ENCODE measurements around the gene FLT4. TPM values are rescaled to one million over a fixed set of nuclear protein-coding genes. Genes with fewer than 3 reads are reported as not detected.

The FLT4 gene
- total and polyA plus RNA-seq, 9 of the 15 experiments (the other 6 are each of a cell fraction or from before 2014, with no cell fraction given), result 0.01 to 0.42 (median 0.14) TPM; not detected in 2

DNA sequence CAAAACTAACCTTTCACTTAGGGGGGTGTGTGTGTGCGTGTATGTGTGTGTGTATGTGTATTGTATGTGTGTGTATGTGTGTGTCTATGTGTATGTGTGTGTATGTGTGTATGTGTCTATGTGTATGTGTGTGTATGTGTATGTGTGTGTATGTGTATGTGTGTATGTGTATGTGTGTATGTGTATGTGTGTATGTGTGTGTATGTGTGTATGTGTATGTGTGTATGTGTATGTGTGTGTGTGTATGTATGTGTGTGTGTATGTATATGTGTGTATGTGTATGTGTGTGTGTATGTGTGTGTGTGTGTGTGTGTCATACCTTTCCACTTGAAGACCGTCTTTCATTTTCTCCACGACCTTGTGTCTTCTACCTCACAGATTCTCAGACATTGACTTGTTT lies 20.8 kb upstream of the FLT4 start (continued):
- TF ChIP-seq, protein P1, sequence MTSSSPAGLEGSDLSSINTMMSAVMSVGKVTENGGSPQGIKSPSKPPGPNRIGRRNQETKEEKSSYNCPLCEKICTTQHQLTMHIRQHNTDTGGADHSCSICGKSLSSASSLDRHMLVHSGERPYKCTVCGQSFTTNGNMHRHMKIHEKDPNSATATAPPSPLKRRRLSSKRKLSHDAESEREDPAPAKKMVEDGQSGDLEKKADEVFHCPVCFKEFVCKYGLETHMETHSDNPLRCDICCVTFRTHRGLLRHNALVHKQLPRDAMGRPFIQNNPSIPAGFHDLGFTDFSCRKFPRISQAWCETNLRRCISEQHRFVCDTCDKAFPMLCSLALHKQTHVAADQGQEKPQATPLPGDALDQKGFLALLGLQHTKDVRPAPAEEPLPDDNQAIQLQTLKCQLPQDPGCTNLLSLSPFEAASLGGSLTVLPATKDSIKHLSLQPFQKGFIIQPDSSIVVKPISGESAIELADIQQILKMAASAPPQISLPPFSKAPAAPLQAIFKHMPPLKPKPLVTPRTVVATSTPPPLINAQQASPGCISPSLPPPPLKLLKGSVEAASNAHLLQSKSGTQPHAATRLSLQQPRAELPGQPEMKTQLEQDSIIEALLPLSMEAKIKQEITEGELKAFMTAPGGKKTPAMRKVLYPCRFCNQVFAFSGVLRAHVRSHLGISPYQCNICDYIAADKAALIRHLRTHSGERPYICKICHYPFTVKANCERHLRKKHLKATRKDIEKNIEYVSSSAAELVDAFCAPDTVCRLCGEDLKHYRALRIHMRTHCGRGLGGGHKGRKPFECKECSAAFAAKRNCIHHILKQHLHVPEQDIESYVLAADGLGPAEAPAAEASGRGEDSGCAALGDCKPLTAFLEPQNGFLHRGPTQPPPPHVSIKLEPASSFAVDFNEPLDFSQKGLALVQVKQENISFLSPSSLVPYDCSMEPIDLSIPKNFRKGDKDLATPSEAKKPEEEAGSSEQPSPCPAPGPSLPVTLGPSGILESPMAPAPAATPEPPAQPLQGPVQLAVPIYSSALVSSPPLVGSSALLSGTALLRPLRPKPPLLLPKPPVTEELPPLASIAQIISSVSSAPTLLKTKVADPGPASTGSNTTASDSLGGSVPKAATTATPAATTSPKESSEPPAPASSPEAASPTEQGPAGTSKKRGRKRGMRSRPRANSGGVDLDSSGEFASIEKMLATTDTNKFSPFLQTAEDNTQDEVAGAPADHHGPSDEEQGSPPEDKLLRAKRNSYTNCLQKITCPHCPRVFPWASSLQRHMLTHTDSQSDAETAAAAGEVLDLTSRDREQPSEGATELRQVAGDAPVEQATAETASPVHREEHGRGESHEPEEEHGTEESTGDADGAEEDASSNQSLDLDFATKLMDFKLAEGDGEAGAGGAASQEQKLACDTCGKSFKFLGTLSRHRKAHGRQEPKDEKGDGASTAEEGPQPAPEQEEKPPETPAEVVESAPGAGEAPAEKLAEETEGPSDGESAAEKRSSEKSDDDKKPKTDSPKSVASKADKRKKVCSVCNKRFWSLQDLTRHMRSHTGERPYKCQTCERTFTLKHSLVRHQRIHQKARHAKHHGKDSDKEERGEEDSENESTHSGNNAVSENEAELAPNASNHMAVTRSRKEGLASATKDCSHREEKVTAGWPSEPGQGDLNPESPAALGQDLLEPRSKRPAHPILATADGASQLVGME (CRISPR knock-in tag; IDR thresholded peaks at IDR 0.05), result no peak
- TF ChIP-seq SIN3B (IDR thresholded peaks at IDR 0.05; ENCODE audit: low read depth) (no peak), CSDE1 (IDR thresholded peaks at IDR 0.05) (0 out of 4 replicates have a peak, but pooled peaks of 1 of the 2 experiments have one; percentile 29), ZNF3 (CRISPR knock-in tag; IDR thresholded peaks at IDR 0.05) (no peak), CBX1 (IDR thresholded peaks at IDR 0.05; ENCODE audit: low read depth) (no peak), ZNF408 (CRISPR knock-in tag; IDR thresholded peaks at IDR 0.05; ENCODE audit: low read depth) (no peak), ELF1 (tag; IDR thresholded peaks at IDR 0.05) (no peak), TEAD4 (IDR thresholded peaks at IDR 0.05; ENCODE audit: low read length) (no peak), TEAD4 (CRISPR knock-in tag; IDR thresholded peaks at IDR 0.05; ENCODE audit: borderline replicate concordance) (no peak), NFATC3 (IDR thresholded peaks at IDR 0.05) (no peak), ZBTB8A (IDR thresholded peaks at IDR 0.05; ENCODE audit: partially characterized antibody) (no peak), CREM (IDR thresholded peaks at IDR 0.05; ENCODE audit: low read depth) (no peak)
- TF ChIP-seq, protein P2, sequence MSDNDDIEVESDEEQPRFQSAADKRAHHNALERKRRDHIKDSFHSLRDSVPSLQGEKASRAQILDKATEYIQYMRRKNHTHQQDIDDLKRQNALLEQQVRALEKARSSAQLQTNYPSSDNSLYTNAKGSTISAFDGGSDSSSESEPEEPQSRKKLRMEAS (CRISPR knock-in tag; IDR thresholded peaks at IDR 0.05), result peak; percentile 1; the same call in 1 of the 2 replicates
- TF ChIP-seq, protein P3, sequence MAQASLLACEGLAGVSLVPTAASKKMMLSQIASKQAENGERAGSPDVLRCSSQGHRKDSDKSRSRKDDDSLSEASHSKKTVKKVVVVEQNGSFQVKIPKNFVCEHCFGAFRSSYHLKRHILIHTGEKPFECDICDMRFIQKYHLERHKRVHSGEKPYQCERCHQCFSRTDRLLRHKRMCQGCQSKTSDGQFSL (CRISPR knock-in tag; IDR thresholded peaks at IDR 0.05), result no peak
- TF ChIP-seq, protein P3 (tag; IDR thresholded peaks at IDR 0.05), result no peak
- TF ChIP-seq, protein P4, sequence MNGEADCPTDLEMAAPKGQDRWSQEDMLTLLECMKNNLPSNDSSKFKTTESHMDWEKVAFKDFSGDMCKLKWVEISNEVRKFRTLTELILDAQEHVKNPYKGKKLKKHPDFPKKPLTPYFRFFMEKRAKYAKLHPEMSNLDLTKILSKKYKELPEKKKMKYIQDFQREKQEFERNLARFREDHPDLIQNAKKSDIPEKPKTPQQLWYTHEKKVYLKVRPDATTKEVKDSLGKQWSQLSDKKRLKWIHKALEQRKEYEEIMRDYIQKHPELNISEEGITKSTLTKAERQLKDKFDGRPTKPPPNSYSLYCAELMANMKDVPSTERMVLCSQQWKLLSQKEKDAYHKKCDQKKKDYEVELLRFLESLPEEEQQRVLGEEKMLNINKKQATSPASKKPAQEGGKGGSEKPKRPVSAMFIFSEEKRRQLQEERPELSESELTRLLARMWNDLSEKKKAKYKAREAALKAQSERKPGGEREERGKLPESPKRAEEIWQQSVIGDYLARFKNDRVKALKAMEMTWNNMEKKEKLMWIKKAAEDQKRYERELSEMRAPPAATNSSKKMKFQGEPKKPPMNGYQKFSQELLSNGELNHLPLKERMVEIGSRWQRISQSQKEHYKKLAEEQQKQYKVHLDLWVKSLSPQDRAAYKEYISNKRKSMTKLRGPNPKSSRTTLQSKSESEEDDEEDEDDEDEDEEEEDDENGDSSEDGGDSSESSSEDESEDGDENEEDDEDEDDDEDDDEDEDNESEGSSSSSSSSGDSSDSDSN (IDR thresholded peaks at IDR 0.05; ENCODE audit: borderline replicate concordance in 1 of 2, low read depth in 2 of 2, low read length in 2 of 2), result no peak
- TF ChIP-seq, protein P5, sequence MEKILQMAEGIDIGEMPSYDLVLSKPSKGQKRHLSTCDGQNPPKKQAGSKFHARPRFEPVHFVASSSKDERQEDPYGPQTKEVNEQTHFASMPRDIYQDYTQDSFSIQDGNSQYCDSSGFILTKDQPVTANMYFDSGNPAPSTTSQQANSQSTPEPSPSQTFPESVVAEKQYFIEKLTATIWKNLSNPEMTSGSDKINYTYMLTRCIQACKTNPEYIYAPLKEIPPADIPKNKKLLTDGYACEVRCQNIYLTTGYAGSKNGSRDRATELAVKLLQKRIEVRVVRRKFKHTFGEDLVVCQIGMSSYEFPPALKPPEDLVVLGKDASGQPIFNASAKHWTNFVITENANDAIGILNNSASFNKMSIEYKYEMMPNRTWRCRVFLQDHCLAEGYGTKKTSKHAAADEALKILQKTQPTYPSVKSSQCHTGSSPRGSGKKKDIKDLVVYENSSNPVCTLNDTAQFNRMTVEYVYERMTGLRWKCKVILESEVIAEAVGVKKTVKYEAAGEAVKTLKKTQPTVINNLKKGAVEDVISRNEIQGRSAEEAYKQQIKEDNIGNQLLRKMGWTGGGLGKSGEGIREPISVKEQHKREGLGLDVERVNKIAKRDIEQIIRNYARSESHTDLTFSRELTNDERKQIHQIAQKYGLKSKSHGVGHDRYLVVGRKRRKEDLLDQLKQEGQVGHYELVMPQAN (IDR thresholded peaks at IDR 0.05; ENCODE audit: borderline replicate concordance), result peak; percentile 69
